Measurements from ENCODE around the gene MACF1.
"Not testable (repeated sequence)": the region's sequence is repeated elsewhere in the genome, so short reads cannot be mapped to it uniquely, and the experiment has no call there.

The MACF1 gene

DNA sequence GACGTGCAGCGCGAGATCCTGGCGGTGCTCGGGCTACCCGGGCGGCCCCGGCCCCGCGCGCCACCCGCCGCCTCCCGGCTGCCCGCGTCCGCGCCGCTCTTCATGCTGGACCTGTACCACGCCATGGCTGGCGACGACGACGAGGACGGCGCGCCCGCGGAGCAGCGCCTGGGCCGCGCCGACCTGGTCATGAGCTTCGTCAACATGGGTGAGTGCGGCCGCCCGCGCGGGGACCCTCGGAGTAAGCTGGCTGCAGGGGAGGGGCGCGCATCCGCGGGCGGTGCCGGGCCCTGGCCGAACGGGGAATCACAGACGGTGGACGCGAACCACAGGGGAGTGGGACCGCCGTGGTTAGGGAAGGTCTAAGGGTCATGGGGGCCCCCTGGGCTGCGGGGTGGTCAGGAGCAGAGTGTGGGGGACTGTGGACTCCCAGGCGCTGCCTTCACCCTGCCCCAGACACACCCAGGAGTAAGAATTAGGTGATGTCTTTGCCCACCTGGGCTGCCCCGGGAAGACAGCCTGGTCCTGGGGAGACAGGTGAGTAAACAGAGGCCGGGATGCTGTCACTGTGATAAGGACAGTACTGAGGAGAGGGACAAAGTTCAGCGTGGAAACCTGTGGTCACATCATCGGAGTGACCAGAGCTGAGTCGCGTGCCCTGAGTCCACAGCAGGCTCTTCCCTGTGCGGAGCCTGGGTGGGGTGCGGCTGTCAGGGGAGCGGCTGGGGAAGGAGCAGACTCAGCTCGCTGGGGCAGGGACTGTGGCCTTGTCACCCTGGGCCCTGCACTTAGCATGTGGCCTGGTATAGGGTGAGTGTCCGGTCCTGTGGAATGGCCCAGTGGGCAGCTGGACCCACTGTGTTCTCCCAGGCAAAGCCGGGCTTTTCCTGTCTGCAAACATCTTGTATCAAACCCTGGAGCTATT is 287.9 kb downstream of the MACF1 start:
- DNase-seq (ENCODE audit: low spot score): not testable (repeated sequence)

GRCh38 chr1:39493043-39493810 is 288.7 kb downstream of the MACF1 start:
- not testable (repeated sequence) for DNase-seq (ENCODE audit: low spot score)

DNA sequence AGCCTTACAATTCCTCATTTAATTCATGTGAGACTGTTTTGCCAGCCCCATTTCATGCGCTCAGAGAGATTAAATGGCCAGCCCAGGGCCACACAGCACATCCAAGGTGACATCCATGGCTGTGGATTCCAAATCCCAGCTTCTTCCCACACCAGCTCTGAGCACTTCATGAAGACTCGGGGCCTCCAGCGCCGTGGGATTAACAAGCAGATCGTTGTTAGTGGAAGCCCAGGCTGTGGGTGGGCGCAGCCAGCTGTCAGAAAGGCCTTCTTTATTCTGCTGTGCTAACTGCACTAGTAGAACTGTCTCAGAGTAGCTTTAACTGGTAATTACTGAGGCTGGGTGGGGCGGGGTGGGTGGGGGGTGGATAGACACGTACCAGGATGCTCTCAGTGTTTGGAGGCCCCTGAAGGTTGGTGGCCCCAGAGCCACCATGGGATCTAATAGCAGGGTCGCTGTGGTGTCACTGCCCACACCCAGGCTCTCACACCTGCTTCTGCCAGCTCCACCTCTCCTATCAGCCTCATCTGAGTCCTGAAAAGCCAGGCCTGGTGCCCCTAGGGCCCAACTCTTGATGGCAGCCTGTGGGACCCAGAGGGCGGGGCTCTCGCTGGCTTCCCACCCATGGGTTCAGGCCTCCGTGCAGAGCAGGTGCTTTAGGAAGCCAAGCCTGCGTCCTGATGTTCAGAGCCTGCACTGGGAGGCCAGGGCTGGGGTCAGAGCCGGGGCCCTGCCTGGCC is 290.3 kb downstream of the MACF1 start:
- DNase-seq (ENCODE audit: low spot score): no peak

- DNase-seq (ENCODE audit: low spot score): not testable (repeated sequence)
Observed at GRCh38 chr1:39496520-39496919, 292.0 kb downstream of the MACF1 start.

- DNase-seq (ENCODE audit: low spot score): no peak
Observed at GRCh38 chr1:39497585-39497984, 293.1 kb downstream of the MACF1 start.

- not testable (repeated sequence) for DNase-seq (ENCODE audit: low spot score)
Observed at GRCh38 chr1:39498096-39498710, 293.7 kb downstream of the MACF1 start.

GRCh38 chr1:39498821-39499220 is 294.3 kb downstream of the MACF1 start:
- not testable (repeated sequence) for DNase-seq (ENCODE audit: low spot score)

- DNase-seq (ENCODE audit: low spot score): no peak
Observed at GRCh38 chr1:39499668-39500067, 295.2 kb downstream of the MACF1 start.

- no peak for DNase-seq (ENCODE audit: low spot score)
Observed at GRCh38 chr1:39500862-39501389, 296.4 kb downstream of the MACF1 start.

DNA sequence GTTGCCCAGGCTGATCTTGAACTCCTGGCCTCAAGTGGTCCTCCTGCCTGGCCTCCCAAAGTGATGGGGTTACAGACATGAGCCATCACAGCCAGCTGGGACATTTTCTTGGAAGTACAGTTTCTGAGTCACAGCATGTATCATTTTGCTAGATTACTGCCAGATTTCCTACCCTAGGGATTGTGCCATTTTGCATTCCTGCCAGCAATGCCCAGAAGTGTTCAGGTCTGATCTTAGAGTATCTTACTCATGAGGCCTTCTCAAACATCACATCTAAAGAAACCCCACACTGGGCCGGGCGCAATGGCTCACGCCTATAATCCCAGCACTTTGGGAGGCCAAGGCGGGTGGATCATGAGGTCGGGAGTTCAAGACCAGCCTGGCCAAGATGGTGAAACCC is 297.2 kb downstream of the MACF1 start:
- DNase-seq (ENCODE audit: low spot score): no peak

GRCh38 chr1:39504436-39504835 is 299.9 kb downstream of the MACF1 start:
- not testable (repeated sequence) for DNase-seq (ENCODE audit: low spot score)

DNA sequence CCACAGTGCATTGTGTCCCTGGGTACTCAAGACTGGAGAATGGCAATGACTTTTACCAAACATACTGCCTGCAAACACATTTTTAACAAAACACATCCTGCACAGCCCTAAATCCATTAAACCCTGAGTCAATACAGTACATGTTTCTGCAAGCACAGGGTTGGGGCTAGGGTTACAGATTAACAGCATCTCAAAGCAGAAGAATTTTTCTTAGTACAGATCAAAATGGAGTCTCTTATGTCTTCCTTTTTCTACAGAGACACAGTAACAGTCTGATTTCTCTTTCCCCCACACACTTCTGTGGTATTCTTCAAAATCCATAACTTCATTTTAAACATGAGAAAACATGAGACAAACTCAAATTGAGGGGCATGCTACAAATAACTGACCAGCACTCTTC is 300.8 kb downstream of the MACF1 start:
- DNase-seq (ENCODE audit: low spot score): no peak

- DNase-seq (ENCODE audit: low spot score): no peak
Observed at GRCh38 chr1:39507230-39507928, 302.9 kb downstream of the MACF1 start.

GRCh38 chr1:39508266-39508665 is 303.8 kb downstream of the MACF1 start:
- no peak for DNase-seq (ENCODE audit: low spot score)

- no peak for DNase-seq (ENCODE audit: low spot score)
Observed at GRCh38 chr1:39508857-39509305, 304.4 kb downstream of the MACF1 start.

DNA sequence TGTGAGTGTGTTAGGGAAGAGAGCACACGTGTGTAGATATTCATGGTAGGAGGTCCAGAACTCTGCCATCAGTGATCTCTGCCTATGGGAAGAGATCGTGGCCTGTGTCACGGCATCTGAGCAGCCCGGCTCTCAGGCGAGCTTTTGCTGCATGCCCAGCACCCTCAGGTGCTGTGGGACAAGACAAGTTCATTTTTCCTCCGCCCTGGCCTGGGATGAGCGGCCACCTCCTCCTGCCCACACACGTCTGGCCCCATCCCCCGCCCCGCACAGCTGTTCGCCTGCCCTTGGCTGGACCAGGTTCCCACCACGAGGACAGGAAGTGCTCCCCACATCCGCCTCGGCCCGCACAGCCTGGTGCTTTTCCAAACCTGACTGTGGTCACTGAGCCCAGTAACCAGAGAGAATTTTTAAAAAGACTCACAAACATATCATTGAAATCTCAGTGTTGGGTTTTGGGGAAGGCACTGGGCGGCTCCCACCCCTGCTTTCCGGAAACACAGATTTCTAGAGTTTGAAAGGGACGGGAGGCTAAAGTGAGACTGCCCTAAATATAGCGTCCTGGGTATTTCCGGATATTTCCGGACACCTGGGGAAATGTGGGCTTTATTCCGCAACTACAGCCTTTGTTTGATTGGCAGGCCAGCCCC is 305.0 kb downstream of the MACF1 start:
- no peak for DNase-seq (ENCODE audit: low spot score)

DNA sequence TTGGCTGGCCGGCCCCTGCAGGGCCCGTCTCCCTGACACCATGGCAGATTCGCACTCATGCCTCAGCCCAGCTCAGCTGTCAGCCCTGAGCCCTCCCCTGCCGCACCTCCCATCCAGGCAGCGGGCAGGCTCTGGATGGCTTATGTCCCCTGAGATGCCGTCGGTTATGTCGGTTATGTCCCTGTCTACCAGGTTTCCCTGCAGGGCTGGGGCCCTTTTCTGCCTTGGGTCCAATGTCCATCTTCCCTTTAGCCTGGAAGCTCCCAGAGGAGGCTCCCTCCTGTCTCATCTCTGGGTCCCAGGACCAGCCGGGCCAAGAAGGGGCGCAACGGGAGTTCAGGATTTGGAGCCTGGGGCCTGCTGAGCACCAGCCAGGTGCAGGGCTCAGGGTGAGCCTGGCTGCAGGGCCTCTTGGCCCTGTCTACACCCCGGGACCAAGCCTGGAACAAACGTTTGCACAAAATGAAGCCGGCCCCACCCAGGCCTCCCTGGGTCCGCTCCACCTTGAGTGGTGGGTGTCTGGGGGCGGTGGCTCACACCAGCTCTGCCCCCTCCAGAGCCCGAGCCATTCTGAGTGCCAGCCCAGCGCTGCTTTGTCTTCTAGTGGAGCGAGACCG is 306.2 kb downstream of the MACF1 start:
- DNase-seq (ENCODE audit: low spot score): not testable (repeated sequence)

- not testable (repeated sequence) for DNase-seq (ENCODE audit: low spot score)
Observed at GRCh38 chr1:39511477-39511876, 307.0 kb downstream of the MACF1 start.

DNA sequence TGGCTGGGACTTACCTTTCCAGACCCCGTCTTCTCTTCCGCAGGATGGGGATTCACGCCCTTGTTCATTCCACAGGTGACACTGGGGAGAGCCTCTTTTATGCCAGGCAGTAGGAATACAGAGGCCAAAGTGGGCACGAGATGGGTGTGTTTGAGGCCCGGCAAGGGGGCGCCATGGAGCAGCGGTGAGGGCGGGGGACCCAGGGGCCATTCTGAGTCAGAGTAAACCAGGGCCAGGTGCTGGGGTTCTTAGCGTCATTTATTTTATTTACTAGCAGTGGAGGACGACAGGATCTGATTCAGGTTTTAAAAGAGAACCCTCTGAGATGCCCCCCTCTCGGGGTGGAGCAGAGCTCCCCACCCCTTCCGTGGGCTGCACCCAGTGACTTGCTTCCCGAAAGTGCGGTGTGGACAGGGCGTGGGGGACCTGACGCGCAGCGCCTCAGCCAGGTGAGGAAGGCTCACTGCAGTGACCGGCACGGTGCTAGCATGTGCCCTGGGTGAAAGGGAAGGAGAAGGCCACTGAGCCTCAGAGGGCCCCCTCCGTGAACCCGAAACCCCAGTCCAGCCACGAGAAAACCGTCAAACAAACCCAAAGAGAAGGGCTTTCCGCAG is 307.8 kb downstream of the MACF1 start:
- not testable (repeated sequence) for DNase-seq (ENCODE audit: low spot score)
